Heart left ventricle (tissue), 16 donors: ENCODE results near the gene ARHGAP10. TPM values are rescaled to one million over a fixed set of nuclear protein-coding genes. Genes with fewer than 3 reads are reported as not detected.
A peak's percentile ranks its signal among the peaks of the same experiment; 100 is the strongest.

ENCODE experiments used
- ATAC-seq, 4 donors: fragments of 200-7000 bp; cut with Tn5 transposase; one replicate each; pipeline ENCODE4 v1.9.1; 2020 to 2022; ENCODE audit warnings: moderate library complexity in 4 of 4, mild to moderate bottlenecking in 3 of 4, moderate number of reproducible peaks in 1 of 4
- DNase-seq, 5 donors: peaks; one replicate each; pipeline ENCODE4 v3.0.0-alpha.2; 2020
- H3K27ac ChIP-seq, 12 donors: fragments of 200-600 bp; sonication (generic) in 4 of 12; one replicate each; pipeline versions ENCODE4 v1.5.0 to v1.8.0; 2016 to 2022; ENCODE audit warnings: mild to moderate bottlenecking in 2 of 12
- H3K27me3 ChIP-seq, 9 donors: fragments of 200-600 bp; sonication (generic) in 2 of 9; one replicate each; pipeline versions ENCODE4 v1.5.1 to v1.8.0; 2016 to 2022; ENCODE audit warnings: mild to moderate bottlenecking in 3 of 9
- H3K36me3 ChIP-seq, 9 donors: fragments of 200-600 bp; sonication (generic) in 2 of 9; one replicate each; pipeline versions ENCODE4 v1.5.0 to v1.8.0; 2018 to 2022; ENCODE audit warnings: mild to moderate bottlenecking in 2 of 9
- H3K4me1 ChIP-seq, 12 donors: fragments of 200-600 bp; sonication (generic) in 4 of 12; one replicate each; pipeline versions ENCODE4 v1.5.0 to v1.8.0; 2016 to 2022; ENCODE audit warnings: mild to moderate bottlenecking in 3 of 12
- H3K4me3 ChIP-seq, 12 donors: fragments of 200-600 bp; sonication (generic) in 4 of 12; one replicate each; pipeline versions ENCODE4 v1.5.0 to v1.8.0; 2017 to 2022; ENCODE audit warnings: mild to moderate bottlenecking in 9 of 12, moderate library complexity in 4 of 12
- H3K9me3 ChIP-seq, 12 donors: fragments of 200-600 bp; sonication (generic) in 4 of 12; one replicate each; pipeline versions ENCODE4 v1.5.0 to v1.8.0; 2016 to 2022; ENCODE audit warnings: mild to moderate bottlenecking in 1 of 12
- POLR2A ChIP-seq, 2 donors: fragments of 450-650 bp; IDR thresholded peaks; one replicate each; pipeline ENCODE4 v1.6.1; 2017; ENCODE audit warnings: antibody characterized with exemption in 2 of 2, mild to moderate bottlenecking in 2 of 2, moderate library complexity in 2 of 2
- WGBS, 4 donors: extraction: QIAGEN DNeasy Blood & Tissue Kit in 2 of 4; methylation state at CpG; one replicate each; pipeline versions ENCODE4 v1.1.5 to v1.1.7; 2013 to 2018; 5-methylcytosine and 5-hydroxymethylcytosine counted together
- intact Hi-C, 10 donors: fragments of 100-400 bp; cut with DNase I; formaldehyde crosslinking; loops; one replicate each; pipeline versions ENCODE4 v1.11.1 to v1.14.2; 2022
- polyA plus RNA-seq, 2 donors: library from polyadenylated mRNA; stranded (reverse); fragments of 200-250 nt; gene quantifications; one replicate each; pipeline ENCODE4 v1.2.3, GENCODE V29; 2013
- total RNA-seq, 9 donors: library from RNA; depleted of rRNA in 2 of 9; stranded (reverse); fragments of >200 nt in 2 of 9; fragmentation: NEBNext Ultra II Directional in 3 of 9; extraction: Animal tissue kit (Norgen Biotek cat#: 25700) in 3 of 9; gene quantifications; one replicate each; pipeline versions ENCODE4 v1.1.0 to v1.2.4, GENCODE V29; 2016 to 2023
- TF ChIP-seq, protein P1 (sequence below), 12 donors: fragments of 200-600 bp; sonication (generic) in 4 of 12; IDR thresholded peaks; one replicate each; pipeline versions ENCODE4 v1.5.0 to v1.8.0; 2018 to 2022; ENCODE audit warnings: antibody characterized with exemption in 12 of 12, mild to moderate bottlenecking in 5 of 12
- donor health status: ischemic (EF 13 %, LVEDD 7.1; RV severe dilation, severe dysfunction).
- donor health status: healthy with polysubstance abuse.
- donor health status: DM: no; HTN: yes; CAD: no.
- donor health status: DM: no; HTN: no; CAD: no.
- donor health status: ischemic (EF 25% LVEDD 6.9; RV normal size, moderate dysfunction).
- donor health status: ischemic (EF 25% LVEDD 5.7; RV mildly dilated, moderate dysfunction).
- donor health status: healthy.
- donor health status: DM: yes; HTN: yes; CAD: no.
- donor health status: ischemic (EF 35%, LVEDD 5.7; RV mildly dilated, moderate dysfunction).
- donor health status: nonischemic (EF 11% LVEDD 7.7; RV severe dilation, severe dysfunction).
- donor health status: DM: yes; HTN: yes; CAD: no.
- donor health status: PGD.
- donor health status: ischemic (EF 29% LVEDD 5.4; RV normal size, mild dysfunction).
- donor health status: nonischemic (EF 23%, LVEDD 6.1; RV moderate dilation, normal function).

ARHGAP10 gene
- total and polyA plus RNA-seq, 11 donors, result 30.6 to 73.7 (median 51.7) TPM

DNA sequence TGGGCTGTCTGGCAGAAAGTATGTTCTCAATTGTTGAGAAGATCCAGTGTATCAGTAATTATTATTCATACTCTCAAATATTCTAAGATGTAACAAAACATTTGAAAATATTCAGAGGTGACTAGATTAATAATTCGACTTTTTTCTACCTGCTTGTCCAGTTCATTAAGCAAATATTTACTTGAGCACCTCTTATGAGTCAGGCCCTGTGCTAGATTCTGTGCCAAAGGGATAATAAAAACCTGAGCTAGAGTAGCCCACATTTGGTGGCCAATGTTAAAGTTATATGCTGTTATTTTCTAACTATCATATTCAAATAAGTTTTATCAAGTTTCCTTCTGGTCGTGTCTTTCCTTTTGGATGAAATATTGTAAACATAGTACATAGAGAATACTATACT is 58.5 kb downstream of the ARHGAP10 start:
- WGBS, 4 donors, result 81 to 88% (median 88%) methylated on average over 2 of the region's 2 CpGs
- no peak overlapping the region for H3K4me3 ChIP-seq
- no peaks in the 10 kb centered on the region for H3K36me3 ChIP-seq
- H3K27me3 ChIP-seq, result no peaks in the 10 kb centered on the region
- intact Hi-C loops, result loop anchor here in 1 of 10 donors (5.0 to 10.0 kb wide), 2 partner anchors 58 to 64 kb away; partner anchors contain the start of gene ARHGAP10
- H3K27ac ChIP-seq, result peak overlapping the region in 6 of 12 donors; percentile 17 to 76 (median 62)
- DNase-seq, result no peak
- TF ChIP-seq, protein P1, sequence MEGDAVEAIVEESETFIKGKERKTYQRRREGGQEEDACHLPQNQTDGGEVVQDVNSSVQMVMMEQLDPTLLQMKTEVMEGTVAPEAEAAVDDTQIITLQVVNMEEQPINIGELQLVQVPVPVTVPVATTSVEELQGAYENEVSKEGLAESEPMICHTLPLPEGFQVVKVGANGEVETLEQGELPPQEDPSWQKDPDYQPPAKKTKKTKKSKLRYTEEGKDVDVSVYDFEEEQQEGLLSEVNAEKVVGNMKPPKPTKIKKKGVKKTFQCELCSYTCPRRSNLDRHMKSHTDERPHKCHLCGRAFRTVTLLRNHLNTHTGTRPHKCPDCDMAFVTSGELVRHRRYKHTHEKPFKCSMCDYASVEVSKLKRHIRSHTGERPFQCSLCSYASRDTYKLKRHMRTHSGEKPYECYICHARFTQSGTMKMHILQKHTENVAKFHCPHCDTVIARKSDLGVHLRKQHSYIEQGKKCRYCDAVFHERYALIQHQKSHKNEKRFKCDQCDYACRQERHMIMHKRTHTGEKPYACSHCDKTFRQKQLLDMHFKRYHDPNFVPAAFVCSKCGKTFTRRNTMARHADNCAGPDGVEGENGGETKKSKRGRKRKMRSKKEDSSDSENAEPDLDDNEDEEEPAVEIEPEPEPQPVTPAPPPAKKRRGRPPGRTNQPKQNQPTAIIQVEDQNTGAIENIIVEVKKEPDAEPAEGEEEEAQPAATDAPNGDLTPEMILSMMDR (IDR thresholded peaks at IDR 0.05), result no peak
- H3K9me3 ChIP-seq, result no peaks in the 10 kb centered on the region
- H3K4me1 ChIP-seq, result peaks cover 5 to 83% (median 72%) of the 10 kb centered on the region in 12 donors
- no peak for ATAC-seq

DNA sequence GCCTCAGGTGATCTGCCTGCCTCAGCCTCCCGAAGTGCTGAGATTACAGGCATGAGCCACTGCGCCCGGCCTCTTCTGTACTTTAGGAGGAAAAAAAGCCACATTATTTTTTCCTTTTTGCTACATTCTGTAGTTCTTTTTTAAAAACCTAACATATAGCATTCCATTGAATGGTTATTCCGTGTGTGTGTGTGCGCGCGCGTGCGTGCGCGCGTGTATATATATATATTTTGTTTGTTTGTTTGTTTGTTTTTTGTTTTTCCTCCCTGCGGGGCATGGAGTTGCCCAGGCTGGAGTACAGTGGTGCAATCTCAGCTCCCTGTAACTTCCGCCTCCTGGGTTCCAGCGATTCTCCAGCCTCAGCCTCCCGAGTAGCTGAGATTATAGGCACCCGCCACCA is 59.5 kb downstream of the ARHGAP10 start:
- Histone ChIP-seq H3K4me3 (no peak overlapping the region), H3K9me3 (no peaks in the 10 kb centered on the region), H3K36me3 (no peaks in the 10 kb centered on the region), H3K27ac (peak overlapping the region in 10 of 12 donors; percentile 1 to 65 (median 30)), H3K27me3 (no peaks in the 10 kb centered on the region), H3K4me1 (peaks cover 5 to 74% (median 63%) of the 10 kb centered on the region in 12 donors)
- TF ChIP-seq, protein P1 (IDR thresholded peaks at IDR 0.05), result no peak
- no peak for TF ChIP-seq POLR2A (IDR thresholded peaks at IDR 0.05)
- 94 to 97% (median 96%) methylated on average over 17 of the region's 17 CpGs for WGBS, 4 donors
- DNase-seq, result no peak
- intact Hi-C loops, result loop anchor here in 1 of 10 donors (5.0 to 10.0 kb wide), 2 partner anchors 59 to 63 kb away; partner anchors contain the start of gene ARHGAP10
- no peak for ATAC-seq

DNA sequence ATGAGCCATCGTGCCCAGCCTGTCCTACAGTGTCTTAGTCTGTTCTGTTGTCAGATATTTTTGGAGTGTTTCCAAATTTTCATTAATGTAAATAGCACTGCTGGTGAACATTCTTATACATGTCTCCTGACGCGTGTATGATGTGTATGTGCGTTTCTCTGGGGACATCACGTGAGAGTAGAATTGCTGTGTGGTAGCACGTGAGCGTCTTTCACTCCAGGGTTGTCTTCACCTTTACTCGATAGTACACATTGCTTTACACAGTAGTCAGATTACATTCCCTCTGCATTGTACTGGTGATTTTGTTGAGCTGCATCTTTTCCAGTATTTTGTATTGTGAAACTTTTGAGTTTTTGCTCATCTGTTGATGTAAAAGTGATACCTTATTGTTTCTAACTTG is 60.0 kb downstream of the ARHGAP10 start:
- ATAC-seq (peak; percentile 20 to 34 (median 28)), DNase-seq (no peak)
- Histone ChIP-seq H3K36me3 (no peaks in the 10 kb centered on the region), H3K4me3 (no peak overlapping the region), H3K4me1 (peaks cover 5 to 68% (median 58%) of the 10 kb centered on the region in 12 donors), H3K27ac (peak overlapping the region in 10 of 12 donors; percentile 1 to 65 (median 30)), H3K27me3 (no peaks in the 10 kb centered on the region), H3K9me3 (no peaks in the 10 kb centered on the region)
- TF ChIP-seq, protein P1 (IDR thresholded peaks at IDR 0.05), result no peak
- TF ChIP-seq POLR2A (IDR thresholded peaks at IDR 0.05), result no peak
- intact Hi-C loops, result loop anchor here in 1 of 10 donors (5.0 to 10.0 kb wide), 2 partner anchors 60 to 63 kb away; partner anchors contain the start of gene ARHGAP10
- WGBS, 4 donors, result 44 to 64% (median 58%) methylated on average over 8 of the region's 8 CpGs

DNA sequence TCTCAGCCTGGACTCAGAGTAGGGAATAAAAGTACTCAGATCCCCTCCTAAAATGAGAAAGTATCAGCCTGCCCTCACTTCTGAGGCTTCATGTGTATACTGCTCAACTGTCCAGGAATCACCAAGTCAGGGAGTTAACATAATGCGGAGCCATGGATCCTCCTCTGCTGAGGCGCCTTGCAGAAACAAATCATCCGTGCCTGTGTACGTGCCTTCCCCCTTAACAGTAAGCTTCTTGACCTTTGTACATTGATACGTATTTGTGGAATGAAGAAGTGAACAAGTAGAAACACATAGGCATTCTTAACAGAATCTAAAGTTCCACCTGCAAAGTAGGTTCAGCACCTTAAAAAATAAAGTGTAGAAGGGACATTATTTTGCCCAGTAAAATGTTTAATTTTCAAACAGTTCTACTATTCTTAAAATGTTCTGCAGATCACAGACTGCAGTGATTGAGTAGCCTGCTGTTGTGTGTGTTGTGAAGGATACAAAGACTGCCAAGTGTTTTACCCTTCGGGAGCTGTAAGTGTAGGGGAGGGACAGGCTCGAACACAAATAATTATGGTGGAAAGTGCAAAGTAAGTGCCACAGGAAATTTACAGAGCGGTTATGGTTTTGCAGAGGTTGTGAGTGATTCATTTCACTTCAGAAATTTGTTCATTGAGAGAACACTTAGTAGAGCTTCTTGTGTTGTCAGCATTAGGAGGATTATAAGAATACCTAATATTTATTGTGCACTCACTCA is 61.9 kb downstream of the ARHGAP10 start:
- ATAC-seq (peak in 2 of 4 donors; percentile 23 to 26), DNase-seq (no peak)
- Histone ChIP-seq H3K36me3 (no peaks in the 10 kb centered on the region), H3K4me1 (peaks cover 5 to 55% (median 42%) of the 10 kb centered on the region in 12 donors), H3K4me3 (no peak overlapping the region), H3K27me3 (no peaks in the 10 kb centered on the region), H3K9me3 (no peaks in the 10 kb centered on the region), H3K27ac (peak overlapping the region in 10 of 12 donors; percentile 1 to 64 (median 48))
- WGBS, 4 donors, result 41 to 53% (median 51%) methylated on average over 8 of the region's 8 CpGs
- no peak for TF ChIP-seq POLR2A (IDR thresholded peaks at IDR 0.05)
- TF ChIP-seq, protein P1 (IDR thresholded peaks at IDR 0.05), result no peak
- intact Hi-C loops, result loop anchor here in 1 of 10 donors (5.0 to 10.0 kb wide), 2 partner anchors 61 kb away; partner anchors contain the start of gene ARHGAP10
